ENCODE measurements around the gene PRDX5. TPM values are rescaled to one million over a fixed set of nuclear protein-coding genes. Genes with fewer than 3 reads are reported as not detected.

PRDX5 gene
- total and polyA plus RNA-seq, 2 donors = 222 to 286 TPM

GRCh38 chr11:64355078-64355940 lies 37.4 kb downstream of the PRDX5 start:
- Histone ChIP-seq H3K4me1 (ENCODE audit: control insufficient read depth in 2 of 2, insufficient read depth in 2 of 2, low read length in 2 of 2) (peaks cover 22 to 38% of the 10 kb centered on the region in 2 donors), H3K4me3 (ENCODE audit: low read length in 2 of 2) (no peak overlapping the region), H3K27me3 (ENCODE audit: control insufficient read depth in 2 of 2, insufficient read depth in 1 of 2, low read length in 1 of 2) (peaks cover 0 to 4% of the 10 kb centered on the region in 2 donors), H3K27ac (ENCODE audit: low read depth in 1 of 2, low read length in 1 of 2) (peak overlapping the region in 1 of 2 donors; percentile 15), H3K36me3 (ENCODE audit: control insufficient read depth in 2 of 2, insufficient read depth in 2 of 2, low read length in 1 of 2) (peaks cover 16 to 39% of the 10 kb centered on the region in 2 donors), H3K9me3 (ENCODE audit: control insufficient read depth in 2 of 2, insufficient read depth in 1 of 2, low read length in 1 of 2) (no peaks in the 10 kb centered on the region)
- peak in 5 of 9 donors; percentile 57 to 85 (median 74) for DNase-seq (ENCODE audit: low read depth in 6 of 9, low spot score in 9 of 9)
- WGBS = 30% methylated on average over 23 of the region's 23 CpGs

- no peak for DNase-seq (ENCODE audit: low read depth in 6 of 9, low spot score in 9 of 9)
- Histone ChIP-seq H3K4me3 (ENCODE audit: low read length in 2 of 2) (no peak overlapping the region), H3K9me3 (ENCODE audit: control insufficient read depth in 2 of 2, insufficient read depth in 1 of 2, low read length in 1 of 2) (peaks cover 0 to 3% of the 10 kb centered on the region in 2 donors), H3K27me3 (ENCODE audit: control insufficient read depth in 2 of 2, insufficient read depth in 1 of 2, low read length in 1 of 2) (peaks cover 0 to 4% of the 10 kb centered on the region in 2 donors), H3K36me3 (ENCODE audit: control insufficient read depth in 2 of 2, insufficient read depth in 2 of 2, low read length in 1 of 2) (peaks cover 20 to 35% of the 10 kb centered on the region in 2 donors), H3K27ac (ENCODE audit: low read depth in 1 of 2, low read length in 1 of 2) (no peak overlapping the region), H3K4me1 (ENCODE audit: control insufficient read depth in 2 of 2, insufficient read depth in 2 of 2, low read length in 2 of 2) (peaks cover 25 to 53% of the 10 kb centered on the region in 2 donors)
- WGBS = 95% methylated on average over 25 of the region's 25 CpGs
These were observed 38.8 kb downstream of the PRDX5 start for GRCh38 chr11:64356498-64357411.

- H3K4me3 ChIP-seq (ENCODE audit: low read length in 2 of 2) = no peak overlapping the region
- H3K36me3 ChIP-seq (ENCODE audit: control insufficient read depth in 2 of 2, insufficient read depth in 2 of 2, low read length in 1 of 2) = peaks cover 24 to 35% of the 10 kb centered on the region in 2 donors
- H3K9me3 ChIP-seq (ENCODE audit: control insufficient read depth in 2 of 2, insufficient read depth in 1 of 2, low read length in 1 of 2) = peaks cover 0 to 3% of the 10 kb centered on the region in 2 donors
- no peak for DNase-seq (ENCODE audit: low read depth in 6 of 9, low spot score in 9 of 9)
- WGBS = over 99% methylated on average over 6 of the region's 6 CpGs
- H3K27ac ChIP-seq (ENCODE audit: low read depth in 1 of 2, low read length in 1 of 2) = no peak overlapping the region
- peaks cover 25 to 54% of the 10 kb centered on the region in 2 donors for H3K4me1 ChIP-seq (ENCODE audit: control insufficient read depth in 2 of 2, insufficient read depth in 2 of 2, low read length in 2 of 2)
- H3K27me3 ChIP-seq (ENCODE audit: control insufficient read depth in 2 of 2, insufficient read depth in 1 of 2, low read length in 1 of 2) = peaks cover 0 to 4% of the 10 kb centered on the region in 2 donors
These were observed 39.5 kb downstream of the PRDX5 start for GRCh38 chr11:64357446-64357845.

- peaks cover 0 to 3% of the 10 kb centered on the region in 2 donors for H3K9me3 ChIP-seq (ENCODE audit: control insufficient read depth in 2 of 2, insufficient read depth in 1 of 2, low read length in 1 of 2)
- H3K27me3 ChIP-seq (ENCODE audit: control insufficient read depth in 2 of 2, insufficient read depth in 1 of 2, low read length in 1 of 2) = peaks cover 0 to 4% of the 10 kb centered on the region in 2 donors
These were observed 40.1 kb downstream of the PRDX5 start for GRCh38 chr11:64357904-64358535.

GRCh38 chr11:64358536-64358906 lies 40.6 kb downstream of the PRDX5 start:
- H3K27ac ChIP-seq (ENCODE audit: low read depth in 1 of 2, low read length in 1 of 2) = peak overlapping the region; percentile 5 to 68
- peaks cover 30 to 36% of the 10 kb centered on the region in 2 donors for H3K36me3 ChIP-seq (ENCODE audit: control insufficient read depth in 2 of 2, insufficient read depth in 2 of 2, low read length in 1 of 2)
- 48% methylated on average over 7 of the region's 7 CpGs for WGBS
- H3K27me3 ChIP-seq (ENCODE audit: control insufficient read depth in 2 of 2, insufficient read depth in 1 of 2, low read length in 1 of 2) = peaks cover 0 to 4% of the 10 kb centered on the region in 2 donors
- H3K4me1 ChIP-seq (ENCODE audit: control insufficient read depth in 2 of 2, insufficient read depth in 2 of 2, low read length in 2 of 2) = peaks cover 25 to 54% of the 10 kb centered on the region in 2 donors
- DNase-seq (ENCODE audit: low read depth in 6 of 9, low spot score in 9 of 9) = no peak
- peak overlapping the region; percentile 43 to 80 for H3K4me3 ChIP-seq (ENCODE audit: low read length in 2 of 2)
- H3K9me3 ChIP-seq (ENCODE audit: control insufficient read depth in 2 of 2, insufficient read depth in 1 of 2, low read length in 1 of 2) = peaks cover 0 to 3% of the 10 kb centered on the region in 2 donors

More at GRCh38 chr11:64357904-64358535, 40.1 kb downstream of the PRDX5 start:
- Histone ChIP-seq H3K27ac (ENCODE audit: low read depth in 1 of 2, low read length in 1 of 2) (no peak overlapping the region), H3K4me1 (ENCODE audit: control insufficient read depth in 2 of 2, insufficient read depth in 2 of 2, low read length in 2 of 2) (peaks cover 25 to 54% of the 10 kb centered on the region in 2 donors), H3K36me3 (ENCODE audit: control insufficient read depth in 2 of 2, insufficient read depth in 2 of 2, low read length in 1 of 2) (peaks cover 29 to 32% of the 10 kb centered on the region in 2 donors), H3K4me3 (ENCODE audit: low read length in 2 of 2) (no peak overlapping the region)
- WGBS = 86% methylated on average over 13 of the region's 13 CpGs
- no peak for DNase-seq (ENCODE audit: low read depth in 6 of 9, low spot score in 9 of 9)

GRCh38 chr11:64358907-64359711 lies 41.2 kb downstream of the PRDX5 start, which contains the start of gene RPS6KA4:
Gene RPS6KA4 (plus strand): TSS chr11:64359162. CDS start chr11:64359236, 74 bp downstream.
- Histone ChIP-seq H3K27ac (ENCODE audit: low read depth in 1 of 2, low read length in 1 of 2) (peak within 1 kb of the TSS; percentile 5 to 68), H3K4me1 (ENCODE audit: control insufficient read depth in 2 of 2, insufficient read depth in 2 of 2, low read length in 2 of 2) (peaks cover 25 to 54% of the 10 kb centered on the region in 2 donors), H3K9me3 (ENCODE audit: control insufficient read depth in 2 of 2, insufficient read depth in 1 of 2, low read length in 1 of 2) (peaks cover 0 to 3% of the 10 kb centered on the region in 2 donors), H3K36me3 (ENCODE audit: control insufficient read depth in 2 of 2, insufficient read depth in 2 of 2, low read length in 1 of 2) (peaks cover 34% of the 10 kb centered on the region in 2 donors), H3K4me3 (ENCODE audit: low read length in 2 of 2) (peak within 1 kb of the TSS; percentile 68 to 80), H3K27me3 (ENCODE audit: control insufficient read depth in 2 of 2, insufficient read depth in 1 of 2, low read length in 1 of 2) (peaks cover 0 to 4% of the 10 kb centered on the region in 2 donors)
- under 1% methylated on average over 70 of the region's 70 CpGs for WGBS
- peak in 2 of 9 donors; percentile 34 to 56 for DNase-seq (ENCODE audit: low read depth in 6 of 9, low spot score in 9 of 9)

GRCh38 chr11:64359712-64360445 lies 42.0 kb downstream of the PRDX5 start:
- WGBS = 7% methylated on average over 38 of the region's 38 CpGs
- Histone ChIP-seq H3K4me1 (ENCODE audit: control insufficient read depth in 2 of 2, insufficient read depth in 2 of 2, low read length in 2 of 2) (peaks cover 22 to 51% of the 10 kb centered on the region in 2 donors), H3K27ac (ENCODE audit: low read depth in 1 of 2, low read length in 1 of 2) (peak overlapping the region in 1 of 2 donors; percentile 19), H3K9me3 (ENCODE audit: control insufficient read depth in 2 of 2, insufficient read depth in 1 of 2, low read length in 1 of 2) (peaks cover 0 to 3% of the 10 kb centered on the region in 2 donors), H3K36me3 (ENCODE audit: control insufficient read depth in 2 of 2, insufficient read depth in 2 of 2, low read length in 1 of 2) (peaks cover 35% of the 10 kb centered on the region in 2 donors), H3K4me3 (ENCODE audit: low read length in 2 of 2) (peak overlapping the region; percentile 68 to 80), H3K27me3 (ENCODE audit: control insufficient read depth in 2 of 2, insufficient read depth in 1 of 2, low read length in 1 of 2) (peaks cover 0 to 4% of the 10 kb centered on the region in 2 donors)
- peak in 2 of 9 donors; percentile 54 to 70 for DNase-seq (ENCODE audit: low read depth in 6 of 9, low spot score in 9 of 9)

All from thymus (tissue), 11 donors.